Kidney epithelial cell (primary cell): ENCODE results near the gene TNFSF15. TPM values are rescaled to one million over a fixed set of nuclear protein-coding genes. Genes with fewer than 3 reads are reported as not detected.
A peak's percentile ranks its signal among the peaks of the same experiment; 100 is the strongest.
"Not testable (repeated sequence)": the region's sequence is repeated elsewhere in the genome, so short reads cannot be mapped to it uniquely, and the experiment has no call there.

Experiments
- DNase-seq: peaks from one replicate; pipeline ENCODE4 v3.0.0-alpha.2; 2010; ENCODE audit warnings: low read depth
- H3K27me3 ChIP-seq: 2 replicates; pipeline ENCODE4 v1.6.0; 2011; ENCODE audit warnings: low read length; ENCODE audit not compliant: control insufficient read depth, insufficient read depth
- H3K36me3 ChIP-seq: 2 replicates; pipeline ENCODE4 v1.5.1; 2011; ENCODE audit warnings: low read length; ENCODE audit not compliant: control insufficient read depth, insufficient read depth
- H3K4me3 ChIP-seq: 2 replicates; pipeline ENCODE4 v1.5.1; 2011; ENCODE audit warnings: low read depth, mild to moderate bottlenecking, control low read depth, low read length
- total RNA-seq: library from RNA; depleted of rRNA; stranded (reverse); fragments of >200 nt; gene quantifications from 2 replicates; pipeline ENCODE4 v1.2.3, GENCODE V29; 2015
- TF ChIP-seq, protein P1 (sequence below): IDR thresholded peaks from 2 replicates; pipeline ENCODE4 v1.5.1; 2011; ENCODE audit warnings: mild to moderate bottlenecking, moderate library complexity, low read length, control low read depth, inconsistent platforms; ENCODE audit not compliant: insufficient read depth, poor library complexity, severe bottlenecking

The TNFSF15 gene
- total RNA-seq, 1 donor from 2014 or later = 11.7 TPM

GRCh38 chr9:114742947-114743346 is 62.9 kb downstream of the TNFSF15 start:
- Histone ChIP-seq H3K36me3 (no peaks in the 10 kb centered on the region), H3K27me3 (no peaks in the 10 kb centered on the region), H3K4me3 (no peak overlapping the region)
- DNase-seq = no peak
- TF ChIP-seq, protein P1, sequence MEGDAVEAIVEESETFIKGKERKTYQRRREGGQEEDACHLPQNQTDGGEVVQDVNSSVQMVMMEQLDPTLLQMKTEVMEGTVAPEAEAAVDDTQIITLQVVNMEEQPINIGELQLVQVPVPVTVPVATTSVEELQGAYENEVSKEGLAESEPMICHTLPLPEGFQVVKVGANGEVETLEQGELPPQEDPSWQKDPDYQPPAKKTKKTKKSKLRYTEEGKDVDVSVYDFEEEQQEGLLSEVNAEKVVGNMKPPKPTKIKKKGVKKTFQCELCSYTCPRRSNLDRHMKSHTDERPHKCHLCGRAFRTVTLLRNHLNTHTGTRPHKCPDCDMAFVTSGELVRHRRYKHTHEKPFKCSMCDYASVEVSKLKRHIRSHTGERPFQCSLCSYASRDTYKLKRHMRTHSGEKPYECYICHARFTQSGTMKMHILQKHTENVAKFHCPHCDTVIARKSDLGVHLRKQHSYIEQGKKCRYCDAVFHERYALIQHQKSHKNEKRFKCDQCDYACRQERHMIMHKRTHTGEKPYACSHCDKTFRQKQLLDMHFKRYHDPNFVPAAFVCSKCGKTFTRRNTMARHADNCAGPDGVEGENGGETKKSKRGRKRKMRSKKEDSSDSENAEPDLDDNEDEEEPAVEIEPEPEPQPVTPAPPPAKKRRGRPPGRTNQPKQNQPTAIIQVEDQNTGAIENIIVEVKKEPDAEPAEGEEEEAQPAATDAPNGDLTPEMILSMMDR = no peak

DNA sequence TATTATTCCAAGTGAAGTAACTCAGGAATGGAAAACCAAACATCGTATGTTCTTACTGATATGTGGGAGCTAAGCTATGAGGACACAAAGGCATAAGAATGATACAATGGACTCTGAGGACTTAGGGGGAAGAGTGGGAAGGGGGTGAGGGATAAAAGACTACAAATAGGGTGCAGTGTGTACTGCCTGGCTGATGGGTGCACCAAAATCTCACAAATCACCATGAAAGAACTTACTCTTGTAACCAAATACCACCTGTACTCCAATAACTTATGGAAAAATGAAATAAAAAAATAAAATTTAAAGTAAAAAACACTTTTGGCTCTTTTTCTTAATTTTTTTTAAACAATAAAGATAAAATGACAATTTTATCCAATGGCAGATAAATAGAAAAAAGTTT is 64.3 kb downstream of the TNFSF15 start:
- not testable (repeated sequence) for H3K4me3 ChIP-seq, H3K27me3 ChIP-seq, DNase-seq, H3K36me3 ChIP-seq

DNA sequence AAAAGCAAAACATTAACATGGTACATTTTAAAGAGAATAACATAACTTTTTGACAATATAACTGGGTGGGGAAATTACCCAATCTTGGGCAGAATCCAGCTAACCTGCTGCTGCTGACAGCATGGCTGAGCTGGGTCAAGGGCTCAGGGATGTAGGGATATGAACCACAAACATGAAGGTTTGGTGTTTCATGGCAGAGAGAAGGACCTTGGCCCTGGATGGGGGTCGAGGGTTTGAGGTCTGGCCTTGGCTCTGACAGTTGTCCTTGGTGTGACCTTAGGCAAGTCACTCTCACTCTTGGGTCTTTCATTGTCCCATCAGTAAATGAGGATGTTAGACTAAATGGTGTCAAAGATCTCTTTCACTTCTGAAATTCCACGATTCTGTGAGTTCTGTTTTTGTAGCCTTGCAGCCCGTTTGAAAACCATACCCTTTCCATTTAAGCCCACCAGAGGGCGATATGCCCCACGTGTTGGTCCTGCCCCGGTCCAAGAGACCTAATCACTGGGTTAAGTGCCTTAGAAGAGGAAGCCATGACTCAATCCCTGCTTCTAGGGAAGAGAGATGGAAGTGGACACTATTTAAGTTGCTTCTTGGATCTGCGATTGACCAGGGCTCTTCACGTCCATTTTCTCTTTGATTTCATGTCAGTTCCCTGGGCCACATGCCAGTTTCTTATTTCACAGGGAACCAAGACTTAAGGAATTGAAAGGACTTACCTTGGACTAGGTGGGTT is 67.1 kb downstream of the TNFSF15 start:
- DNase-seq = no peak
- TF ChIP-seq, protein P1 = peak; percentile 77
- no peak overlapping the region for H3K4me3 ChIP-seq
- no peaks in the 10 kb centered on the region for H3K27me3 ChIP-seq
- no peaks in the 10 kb centered on the region for H3K36me3 ChIP-seq

GRCh38 chr9:114737847-114738246 is 68.0 kb downstream of the TNFSF15 start:
- no peaks in the 10 kb centered on the region for H3K36me3 ChIP-seq
- no peaks in the 10 kb centered on the region for H3K27me3 ChIP-seq
- H3K4me3 ChIP-seq = no peak overlapping the region
- TF ChIP-seq, protein P1 = no peak
- DNase-seq = no peak

DNA sequence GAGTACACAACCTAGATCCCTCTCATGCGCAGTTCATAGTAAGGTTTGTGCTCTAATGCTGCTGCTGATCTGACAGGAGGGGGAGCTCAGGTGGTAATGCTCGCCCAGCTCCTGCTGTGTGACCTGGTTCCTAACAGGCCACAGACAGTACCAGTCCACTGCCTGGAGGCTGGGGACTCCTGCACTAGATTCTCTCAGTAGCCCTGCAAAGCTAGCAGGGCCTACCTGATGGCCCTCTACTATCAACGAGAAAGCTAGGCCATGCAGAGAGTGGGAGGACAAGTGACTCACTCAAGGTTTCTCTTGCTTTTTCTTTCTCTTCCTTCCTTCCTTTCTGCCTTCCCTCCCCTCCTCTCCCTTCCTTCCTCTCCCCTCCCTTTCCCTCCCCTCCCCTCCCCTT is 68.7 kb downstream of the TNFSF15 start:
- Histone ChIP-seq H3K4me3 (no peak overlapping the region), H3K27me3 (no peaks in the 10 kb centered on the region), H3K36me3 (no peaks in the 10 kb centered on the region)
- TF ChIP-seq, protein P1 = no peak
- no peak for DNase-seq

GRCh38 chr9:114735704-114736103 is 70.1 kb downstream of the TNFSF15 start:
- H3K27me3 ChIP-seq = no peaks in the 10 kb centered on the region
- DNase-seq = no peak
- no peak overlapping the region for H3K4me3 ChIP-seq
- H3K36me3 ChIP-seq = no peaks in the 10 kb centered on the region
- TF ChIP-seq, protein P1 = no peak

DNA sequence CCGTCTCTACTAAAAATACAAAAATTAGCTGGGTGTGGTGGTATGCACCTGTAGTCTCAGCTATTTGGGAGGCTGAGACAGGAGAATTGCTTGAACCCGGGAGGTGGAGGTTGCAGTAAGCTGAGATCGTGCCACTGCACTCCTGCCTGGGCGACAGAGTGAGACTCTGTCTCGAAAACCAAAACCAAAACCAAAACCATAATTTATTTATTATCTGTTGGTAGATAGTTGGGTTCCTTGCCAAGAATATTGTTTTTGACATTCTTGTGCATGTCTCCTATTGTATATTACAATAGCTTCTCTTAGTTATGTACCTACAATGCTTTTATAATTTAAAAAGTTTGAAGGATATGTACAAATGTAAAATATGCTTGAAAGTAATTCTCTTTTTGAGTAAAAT is 70.7 kb downstream of the TNFSF15 start:
- not testable (repeated sequence) for DNase-seq, H3K4me3 ChIP-seq, H3K27me3 ChIP-seq, H3K36me3 ChIP-seq

Other genes starting within 250 kb of the TNFSF15 start
- gene ATP6V1G1, start 218.3 kb downstream of the TNFSF15 start, total RNA-seq = 338 and 392 TPM in 2 replicates
- gene TMEM268, start 194.7 kb downstream of the TNFSF15 start, total RNA-seq = 17.9 and 19.4 TPM in 2 replicates
- not detected in 2 replicates for gene TEX53, start 148.2 kb downstream of the TNFSF15 start, total RNA-seq
- not detected in 2 replicates for gene TEX48, start 123.8 kb downstream of the TNFSF15 start, total RNA-seq
- gene TNFSF8, start 124.6 kb upstream of the TNFSF15 start, total RNA-seq = not detected in 2 replicates